IgD-negative memory B cell (primary cell): ENCODE results near the gene PLA2R1. TPM values are rescaled to one million over a fixed set of nuclear protein-coding genes. Genes with fewer than 3 reads are reported as not detected.

Experiments used
- H3K27ac Mint-ChIP-seq, 3 donors: one replicate each; pipeline ENCODE4 v1.8.0; 2020 to 2022; ENCODE audit warnings: mild to moderate bottlenecking in 3 of 3, mixed read lengths in 3 of 3, moderate library complexity in 1 of 3
- H3K27me3 Mint-ChIP-seq: one replicate; pipeline ENCODE4 v1.8.0; 2021; ENCODE audit warnings: mixed read lengths
- H3K36me3 Mint-ChIP-seq: one replicate; pipeline ENCODE4 v1.8.0; 2020; ENCODE audit warnings: mild to moderate bottlenecking, mixed read lengths
- H3K4me1 Mint-ChIP-seq, 3 donors: one replicate each; pipeline ENCODE4 v1.8.0; 2020 to 2022; ENCODE audit warnings: mixed read lengths in 3 of 3, mild to moderate bottlenecking in 1 of 3
- H3K4me3 Mint-ChIP-seq, 4 donors: one replicate each; pipeline ENCODE4 v1.8.0; 2020 to 2022; ENCODE audit warnings: mild to moderate bottlenecking in 4 of 4, mixed read lengths in 4 of 4, moderate library complexity in 3 of 4
- H3K9me3 Mint-ChIP-seq, 3 donors: one replicate each; pipeline ENCODE4 v1.8.0; 2020 to 2021; ENCODE audit warnings: mixed read lengths in 3 of 3, mild to moderate bottlenecking in 1 of 3
- polyA plus RNA-seq: library from polyadenylated mRNA; unstranded; fragments of 300-500 nt; fragmentation: Illumina TruSeq; gene quantifications from one replicate; pipeline ENCODE4 v1.2.3, GENCODE V29; 2021

The PLA2R1 gene
- polyA plus RNA-seq, 1 donor from 2014 or later: not detected

GRCh38 chr2:160028431-160029269, 33.8 kb downstream of the PLA2R1 start:
- no peak overlapping the region for H3K27ac Mint-ChIP-seq

GRCh38 chr2:160022162-160022561, 40.3 kb downstream of the PLA2R1 start:
- H3K4me1 Mint-ChIP-seq: no peaks in the 10 kb centered on the region
- H3K27me3 Mint-ChIP-seq: peaks cover 5% of the 10 kb centered on the region
- H3K9me3 Mint-ChIP-seq: peaks cover 1 to 11% (median 2%) of the 10 kb centered on the region in 3 donors
- no peak overlapping the region for H3K4me3 Mint-ChIP-seq
- peaks cover 2% of the 10 kb centered on the region for H3K36me3 Mint-ChIP-seq
- no peak overlapping the region for H3K27ac Mint-ChIP-seq

More at GRCh38 chr2:160028431-160029269, 33.8 kb downstream of the PLA2R1 start:
- Mint-ChIP-seq H3K9me3 (peaks cover 0 to 2% (median 0%) of the 10 kb centered on the region in 3 donors), H3K36me3 (peaks cover 2% of the 10 kb centered on the region), H3K4me3 (no peak overlapping the region), H3K4me1 (no peaks in the 10 kb centered on the region), H3K27me3 (peaks cover 1% of the 10 kb centered on the region)

GRCh38 chr2:160019374-160020090, 42.9 kb downstream of the PLA2R1 start:
- Mint-ChIP-seq H3K9me3 (peaks cover 1 to 11% (median 2%) of the 10 kb centered on the region in 3 donors), H3K4me3 (no peak overlapping the region), H3K36me3 (no peaks in the 10 kb centered on the region), H3K4me1 (no peaks in the 10 kb centered on the region), H3K27me3 (peaks cover 9% of the 10 kb centered on the region), H3K27ac (peak overlapping the region in 1 of 3 donors; percentile 11)

DNA sequence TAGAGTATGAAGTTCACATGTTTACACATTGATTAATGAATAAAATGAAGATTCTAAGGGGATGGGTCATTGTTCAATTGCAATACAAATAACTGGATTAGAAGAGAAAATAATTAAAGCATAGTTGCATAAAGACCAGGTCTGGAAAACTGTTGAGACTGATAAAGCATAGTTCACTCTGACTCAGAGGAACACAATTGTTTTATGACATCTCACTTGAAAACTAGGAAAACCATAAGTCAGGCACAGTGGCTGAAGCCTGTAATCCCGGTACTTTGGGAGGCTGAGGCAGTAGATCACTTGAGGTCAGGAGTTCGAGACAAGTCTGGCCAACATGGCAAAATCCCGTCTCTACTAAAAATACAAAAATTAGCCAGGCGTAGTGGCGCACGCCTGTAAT, 46.7 kb downstream of the PLA2R1 start:
- no peak overlapping the region for H3K27ac Mint-ChIP-seq
- H3K4me3 Mint-ChIP-seq: no peak overlapping the region
- no peaks in the 10 kb centered on the region for H3K4me1 Mint-ChIP-seq
- H3K27me3 Mint-ChIP-seq: peaks cover 3% of the 10 kb centered on the region
- H3K36me3 Mint-ChIP-seq: no peaks in the 10 kb centered on the region
- no peaks in the 10 kb centered on the region for H3K9me3 Mint-ChIP-seq

GRCh38 chr2:160014227-160014626, 48.2 kb downstream of the PLA2R1 start:
- Mint-ChIP-seq H3K27ac (no peak overlapping the region), H3K27me3 (peaks cover 5% of the 10 kb centered on the region), H3K9me3 (no peaks in the 10 kb centered on the region), H3K4me3 (no peak overlapping the region), H3K36me3 (no peaks in the 10 kb centered on the region), H3K4me1 (no peaks in the 10 kb centered on the region)

GRCh38 chr2:160010361-160011145, 51.9 kb downstream of the PLA2R1 start:
- Mint-ChIP-seq H3K9me3 (peaks cover 0 to 2% (median 0%) of the 10 kb centered on the region in 3 donors), H3K36me3 (no peaks in the 10 kb centered on the region), H3K27ac (no peak overlapping the region), H3K4me3 (no peak overlapping the region), H3K4me1 (no peaks in the 10 kb centered on the region), H3K27me3 (peaks cover 9% of the 10 kb centered on the region)

GRCh38 chr2:160007111-160007510, 55.3 kb downstream of the PLA2R1 start:
- Mint-ChIP-seq H3K27me3 (peaks cover 16% of the 10 kb centered on the region), H3K4me3 (no peak overlapping the region), H3K4me1 (no peaks in the 10 kb centered on the region), H3K27ac (no peak overlapping the region), H3K9me3 (peaks cover 0 to 2% (median 0%) of the 10 kb centered on the region in 3 donors), H3K36me3 (no peaks in the 10 kb centered on the region)

DNA sequence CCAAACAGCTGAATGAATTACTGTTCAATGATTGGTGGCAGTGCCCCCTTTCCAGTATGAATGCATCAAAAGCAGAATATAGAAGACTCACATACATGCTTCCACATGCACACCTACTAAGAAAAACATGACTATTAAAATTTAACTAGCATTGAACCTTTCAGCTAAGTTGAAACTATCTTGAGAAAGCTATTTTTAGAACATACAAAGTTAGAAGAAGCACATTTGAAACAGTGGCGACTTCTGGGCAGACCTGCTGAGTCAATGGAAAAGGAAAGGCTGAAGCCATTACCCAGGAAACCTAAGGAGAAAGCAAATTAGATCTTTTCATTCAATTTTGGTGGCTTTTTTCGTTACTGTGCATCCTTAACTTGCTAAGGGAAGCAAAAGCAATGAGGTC, 55.9 kb downstream of the PLA2R1 start:
- H3K4me3 Mint-ChIP-seq: no peak overlapping the region
- no peaks in the 10 kb centered on the region for H3K4me1 Mint-ChIP-seq
- H3K27ac Mint-ChIP-seq: no peak overlapping the region
- no peaks in the 10 kb centered on the region for H3K36me3 Mint-ChIP-seq
- peaks cover 16% of the 10 kb centered on the region for H3K27me3 Mint-ChIP-seq
- H3K9me3 Mint-ChIP-seq: peaks cover 0 to 2% (median 0%) of the 10 kb centered on the region in 3 donors

DNA sequence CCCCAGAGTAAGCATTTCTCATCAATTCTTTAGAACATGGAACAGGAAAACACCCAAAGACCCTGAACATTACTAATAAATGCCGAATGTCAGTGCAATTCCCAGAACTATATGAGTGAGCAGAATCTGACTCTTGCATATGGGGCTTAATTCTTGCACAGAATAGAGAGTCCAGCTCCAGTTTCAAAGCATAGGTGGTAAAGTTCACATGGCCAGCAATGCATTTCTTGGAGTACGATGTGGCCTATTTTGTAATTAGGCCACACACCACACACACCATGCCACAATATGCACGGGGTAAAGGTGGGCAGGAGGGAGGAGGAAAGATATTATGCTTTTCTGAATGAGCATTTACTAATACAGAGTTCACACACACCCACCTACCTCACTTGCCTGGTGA, 56.5 kb downstream of the PLA2R1 start:
- Mint-ChIP-seq H3K36me3 (no peaks in the 10 kb centered on the region), H3K27me3 (peaks cover 16% of the 10 kb centered on the region), H3K4me1 (no peaks in the 10 kb centered on the region), H3K9me3 (peaks cover 0 to 5% (median 2%) of the 10 kb centered on the region in 3 donors), H3K4me3 (no peak overlapping the region), H3K27ac (no peak overlapping the region)

GRCh38 chr2:160005476-160005875, 56.9 kb downstream of the PLA2R1 start:
- Mint-ChIP-seq H3K36me3 (no peaks in the 10 kb centered on the region), H3K9me3 (peaks cover 0 to 5% (median 5%) of the 10 kb centered on the region in 3 donors), H3K4me3 (no peak overlapping the region), H3K27me3 (peaks cover 16% of the 10 kb centered on the region), H3K27ac (no peak overlapping the region), H3K4me1 (no peaks in the 10 kb centered on the region)

DNA sequence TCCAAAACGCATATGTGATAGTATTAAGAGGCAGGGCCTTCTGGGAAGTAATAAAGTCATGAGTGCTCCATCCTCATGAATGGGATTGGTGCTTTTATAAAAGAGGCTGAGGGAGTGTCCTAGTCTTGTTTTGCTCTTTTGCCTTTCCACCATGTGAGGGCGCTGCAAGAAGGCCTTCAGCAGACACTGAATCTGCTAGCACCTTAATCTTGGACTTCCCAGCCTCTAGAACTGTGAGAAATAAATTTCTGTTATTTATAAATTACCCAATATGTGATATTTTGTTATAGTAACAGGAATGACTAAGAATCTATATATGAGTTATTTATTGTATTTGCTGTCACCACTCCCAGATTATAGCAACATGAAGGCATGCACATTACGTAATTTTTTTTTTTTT, 63.5 kb downstream of the PLA2R1 start:
- Mint-ChIP-seq H3K27ac (no peak overlapping the region), H3K9me3 (peaks cover 0 to 5% (median 4%) of the 10 kb centered on the region in 3 donors), H3K36me3 (no peaks in the 10 kb centered on the region), H3K27me3 (peaks cover 4% of the 10 kb centered on the region), H3K4me3 (no peak overlapping the region), H3K4me1 (no peaks in the 10 kb centered on the region)

DNA sequence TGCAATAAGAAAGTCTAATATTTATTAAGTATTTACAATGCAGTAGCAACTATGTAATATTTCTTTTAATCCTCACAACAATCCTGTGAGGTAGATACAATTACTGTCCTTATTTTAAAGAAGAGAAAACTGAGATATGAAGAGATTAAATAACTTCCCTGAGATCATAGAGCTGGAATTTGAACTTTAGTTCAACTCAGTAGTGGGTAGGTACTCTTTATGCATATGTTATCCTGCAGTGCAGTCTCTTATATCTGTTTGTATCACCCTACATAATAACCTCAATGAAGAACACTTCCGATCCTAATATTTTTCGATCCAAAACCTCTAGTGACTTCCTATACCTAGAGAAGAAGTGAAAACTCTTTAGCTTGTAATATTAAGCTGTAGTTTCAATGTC, 64.2 kb downstream of the PLA2R1 start:
- Mint-ChIP-seq H3K36me3 (no peaks in the 10 kb centered on the region), H3K4me3 (no peak overlapping the region), H3K4me1 (no peaks in the 10 kb centered on the region), H3K9me3 (peaks cover 0 to 5% (median 4%) of the 10 kb centered on the region in 3 donors), H3K27ac (no peak overlapping the region), H3K27me3 (peaks cover 4% of the 10 kb centered on the region)

GRCh38 chr2:159996792-159997546, 65.4 kb downstream of the PLA2R1 start:
- peaks cover 0 to 5% (median 4%) of the 10 kb centered on the region in 3 donors for H3K9me3 Mint-ChIP-seq
- no peaks in the 10 kb centered on the region for H3K36me3 Mint-ChIP-seq
- no peak overlapping the region for H3K27ac Mint-ChIP-seq
- no peak overlapping the region for H3K4me3 Mint-ChIP-seq
- peaks cover 4% of the 10 kb centered on the region for H3K27me3 Mint-ChIP-seq
- no peaks in the 10 kb centered on the region for H3K4me1 Mint-ChIP-seq

GRCh38 chr2:159995038-159995437, 67.4 kb downstream of the PLA2R1 start:
- Mint-ChIP-seq H3K27me3 (peaks cover 4% of the 10 kb centered on the region), H3K4me3 (no peak overlapping the region), H3K36me3 (no peaks in the 10 kb centered on the region), H3K9me3 (peaks cover 0 to 2% (median 0%) of the 10 kb centered on the region in 3 donors), H3K27ac (no peak overlapping the region), H3K4me1 (no peaks in the 10 kb centered on the region)
